DND-41 (cell line): Measurements from ENCODE around the gene OR7G1.

Source experiments
- EZH2 ChIP-seq: IDR thresholded peaks from 3 replicates; pipeline ENCODE4 v1.6.1; 2012; ENCODE audit warnings: borderline replicate concordance, low read depth, mild to moderate bottlenecking, moderate library complexity, low read length, inconsistent platforms; ENCODE audit not compliant: severe bottlenecking
- TF ChIP-seq, protein P1 (sequence below): IDR thresholded peaks from 2 replicates; pipeline ENCODE4 v1.5.1; 2012; ENCODE audit warnings: borderline replicate concordance, low read length, moderate library complexity, mild to moderate bottlenecking; ENCODE audit not compliant: poor library complexity, severe bottlenecking; ENCODE audit errors: extremely low read depth

GRCh38 chr19:9065457-9066014, 50.0 kb downstream of the OR7G1 start:
- TF ChIP-seq, protein P1, sequence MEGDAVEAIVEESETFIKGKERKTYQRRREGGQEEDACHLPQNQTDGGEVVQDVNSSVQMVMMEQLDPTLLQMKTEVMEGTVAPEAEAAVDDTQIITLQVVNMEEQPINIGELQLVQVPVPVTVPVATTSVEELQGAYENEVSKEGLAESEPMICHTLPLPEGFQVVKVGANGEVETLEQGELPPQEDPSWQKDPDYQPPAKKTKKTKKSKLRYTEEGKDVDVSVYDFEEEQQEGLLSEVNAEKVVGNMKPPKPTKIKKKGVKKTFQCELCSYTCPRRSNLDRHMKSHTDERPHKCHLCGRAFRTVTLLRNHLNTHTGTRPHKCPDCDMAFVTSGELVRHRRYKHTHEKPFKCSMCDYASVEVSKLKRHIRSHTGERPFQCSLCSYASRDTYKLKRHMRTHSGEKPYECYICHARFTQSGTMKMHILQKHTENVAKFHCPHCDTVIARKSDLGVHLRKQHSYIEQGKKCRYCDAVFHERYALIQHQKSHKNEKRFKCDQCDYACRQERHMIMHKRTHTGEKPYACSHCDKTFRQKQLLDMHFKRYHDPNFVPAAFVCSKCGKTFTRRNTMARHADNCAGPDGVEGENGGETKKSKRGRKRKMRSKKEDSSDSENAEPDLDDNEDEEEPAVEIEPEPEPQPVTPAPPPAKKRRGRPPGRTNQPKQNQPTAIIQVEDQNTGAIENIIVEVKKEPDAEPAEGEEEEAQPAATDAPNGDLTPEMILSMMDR, result no peak
- TF ChIP-seq EZH2, result no peak
